HG02610 (cell line): ENCODE results near the gene KCNN2.

Experiments used
- ATAC-seq: cut with Tn5 transposase; IDR thresholded peaks from one replicate; pipeline ENCODE4 v1.9.1; 2021; ENCODE audit warnings: mild to moderate bottlenecking, moderate library complexity; ENCODE audit not compliant: unreplicated experiment

Gene KCNN2

GRCh38 chr5:114361724-114362196, at the start of gene KCNN2:
KCNN2 (plus strand) TSS chr5:114362070; CDS start chr5:114362140, 70 bp downstream.
- peak; percentile 55 for ATAC-seq

- ATAC-seq = no peak
Observed at GRCh38 chr5:114312658-114313057, 49.2 kb upstream of the KCNN2 start.

GRCh38 chr5:114314061-114314460, 47.8 kb upstream of the KCNN2 start:
- ATAC-seq = no peak

GRCh38 chr5:114316167-114316566, 45.7 kb upstream of the KCNN2 start:
- ATAC-seq = no peak

GRCh38 chr5:114317751-114318150, 44.1 kb upstream of the KCNN2 start:
- ATAC-seq = no peak

GRCh38 chr5:114319236-114319635, 42.6 kb upstream of the KCNN2 start:
- ATAC-seq = no peak

GRCh38 chr5:114319821-114320220, 42.0 kb upstream of the KCNN2 start:
- no peak for ATAC-seq

GRCh38 chr5:114324282-114324681, 37.6 kb upstream of the KCNN2 start:
- no peak for ATAC-seq

- peak; percentile 55 for ATAC-seq
Observed at GRCh38 chr5:114325541-114325940, 36.3 kb upstream of the KCNN2 start.

GRCh38 chr5:114327474-114327873, 34.4 kb upstream of the KCNN2 start:
- ATAC-seq = no peak

- peak; percentile 42 for ATAC-seq
Observed at GRCh38 chr5:114327987-114328386, 33.9 kb upstream of the KCNN2 start.

GRCh38 chr5:114330916-114331531, 30.8 kb upstream of the KCNN2 start:
- ATAC-seq = no peak

- no peak for ATAC-seq
Observed at GRCh38 chr5:114332493-114332892, 29.4 kb upstream of the KCNN2 start.

- no peak for ATAC-seq
Observed at GRCh38 chr5:114332925-114333324, 28.9 kb upstream of the KCNN2 start.

GRCh38 chr5:114335391-114335790, 26.5 kb upstream of the KCNN2 start:
- no peak for ATAC-seq

- no peak for ATAC-seq
Observed at GRCh38 chr5:114339108-114339507, 22.8 kb upstream of the KCNN2 start.

- no peak for ATAC-seq
Observed at GRCh38 chr5:114346181-114346580, 15.7 kb upstream of the KCNN2 start.

GRCh38 chr5:114355086-114355830, 6.6 kb upstream of the KCNN2 start:
- ATAC-seq = no peak

- ATAC-seq = no peak
Observed at GRCh38 chr5:114358329-114358728, 3.5 kb upstream of the KCNN2 start.

GRCh38 chr5:114360357-114360756, 1.5 kb upstream of the KCNN2 start:
- no peak for ATAC-seq

GRCh38 chr5:114360816-114361723, 800 bp upstream of the KCNN2 start:
- ATAC-seq = peak; percentile 56
